Kidney epithelial cell (primary cell): ENCODE results near the gene MB. TPM values are rescaled to one million over a fixed set of nuclear protein-coding genes. Genes with fewer than 3 reads are reported as not detected.

Source experiments
- DNase-seq: peaks from one replicate; pipeline ENCODE4 v3.0.0-alpha.2; 2010; ENCODE audit warnings: low read depth
- H3K27me3 ChIP-seq: 2 replicates; pipeline ENCODE4 v1.6.0; 2011; ENCODE audit warnings: low read length; ENCODE audit not compliant: control insufficient read depth, insufficient read depth
- H3K36me3 ChIP-seq: 2 replicates; pipeline ENCODE4 v1.5.1; 2011; ENCODE audit warnings: low read length; ENCODE audit not compliant: control insufficient read depth, insufficient read depth
- H3K4me3 ChIP-seq: 2 replicates; pipeline ENCODE4 v1.5.1; 2011; ENCODE audit warnings: low read depth, mild to moderate bottlenecking, control low read depth, low read length
- total RNA-seq: library from RNA; depleted of rRNA; stranded (reverse); fragments of >200 nt; gene quantifications from 2 replicates; pipeline ENCODE4 v1.2.3, GENCODE V29; 2015
- TF ChIP-seq, protein P1 (sequence below): IDR thresholded peaks from 2 replicates; pipeline ENCODE4 v1.5.1; 2011; ENCODE audit warnings: mild to moderate bottlenecking, moderate library complexity, low read length, control low read depth, inconsistent platforms; ENCODE audit not compliant: insufficient read depth, poor library complexity, severe bottlenecking

The MB gene
- total RNA-seq, 1 donor from 2014 or later, result not detected

DNA sequence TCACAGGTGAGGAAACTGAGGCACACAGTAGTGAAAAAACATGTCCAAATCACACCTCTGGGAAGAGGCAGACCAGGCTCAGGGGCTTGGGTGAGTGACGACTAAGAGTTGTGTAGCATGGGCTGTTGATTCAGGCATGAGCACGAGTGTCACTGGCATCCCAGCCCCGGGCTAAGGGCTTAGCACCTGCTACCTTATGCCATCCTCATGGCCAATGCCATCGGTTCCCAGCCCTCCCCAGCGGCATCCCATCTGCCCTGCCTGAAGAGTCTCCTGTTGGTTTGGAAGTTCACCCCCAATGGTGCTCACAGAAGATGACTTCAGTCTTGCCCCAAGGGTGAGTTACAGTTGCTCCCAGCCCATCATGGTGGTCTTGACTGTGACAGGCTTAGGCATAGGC, 22.4 kb downstream of the MB start:
- TF ChIP-seq, protein P1, sequence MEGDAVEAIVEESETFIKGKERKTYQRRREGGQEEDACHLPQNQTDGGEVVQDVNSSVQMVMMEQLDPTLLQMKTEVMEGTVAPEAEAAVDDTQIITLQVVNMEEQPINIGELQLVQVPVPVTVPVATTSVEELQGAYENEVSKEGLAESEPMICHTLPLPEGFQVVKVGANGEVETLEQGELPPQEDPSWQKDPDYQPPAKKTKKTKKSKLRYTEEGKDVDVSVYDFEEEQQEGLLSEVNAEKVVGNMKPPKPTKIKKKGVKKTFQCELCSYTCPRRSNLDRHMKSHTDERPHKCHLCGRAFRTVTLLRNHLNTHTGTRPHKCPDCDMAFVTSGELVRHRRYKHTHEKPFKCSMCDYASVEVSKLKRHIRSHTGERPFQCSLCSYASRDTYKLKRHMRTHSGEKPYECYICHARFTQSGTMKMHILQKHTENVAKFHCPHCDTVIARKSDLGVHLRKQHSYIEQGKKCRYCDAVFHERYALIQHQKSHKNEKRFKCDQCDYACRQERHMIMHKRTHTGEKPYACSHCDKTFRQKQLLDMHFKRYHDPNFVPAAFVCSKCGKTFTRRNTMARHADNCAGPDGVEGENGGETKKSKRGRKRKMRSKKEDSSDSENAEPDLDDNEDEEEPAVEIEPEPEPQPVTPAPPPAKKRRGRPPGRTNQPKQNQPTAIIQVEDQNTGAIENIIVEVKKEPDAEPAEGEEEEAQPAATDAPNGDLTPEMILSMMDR, result no peak
- Histone ChIP-seq H3K36me3 (no peaks in the 10 kb centered on the region), H3K27me3 (peaks cover 2% of the 10 kb centered on the region), H3K4me3 (no peak overlapping the region)
- no peak for DNase-seq

GRCh38 chr22:35593891-35594470, 23.1 kb downstream of the MB start:
- no peak overlapping the region for H3K4me3 ChIP-seq
- H3K27me3 ChIP-seq, result peaks cover 2% of the 10 kb centered on the region
- DNase-seq, result no peak
- TF ChIP-seq, protein P1, result no peak
- no peaks in the 10 kb centered on the region for H3K36me3 ChIP-seq

- no peak overlapping the region for H3K4me3 ChIP-seq
- DNase-seq, result no peak
- H3K27me3 ChIP-seq, result peaks cover 2% of the 10 kb centered on the region
- H3K36me3 ChIP-seq, result no peaks in the 10 kb centered on the region
- TF ChIP-seq, protein P1, result no peak
These were observed 23.8 kb downstream of the MB start for GRCh38 chr22:35593071-35593890.

GRCh38 chr22:35592418-35592967, 24.6 kb downstream of the MB start:
- TF ChIP-seq, protein P1, result no peak
- no peak for DNase-seq
- Histone ChIP-seq H3K27me3 (peaks cover 2% of the 10 kb centered on the region), H3K4me3 (no peak overlapping the region), H3K36me3 (no peaks in the 10 kb centered on the region)

- peaks cover 2% of the 10 kb centered on the region for H3K27me3 ChIP-seq
- DNase-seq, result no peak
- TF ChIP-seq, protein P1, result no peak
- no peaks in the 10 kb centered on the region for H3K36me3 ChIP-seq
- no peak overlapping the region for H3K4me3 ChIP-seq
These were observed 25.3 kb downstream of the MB start for GRCh38 chr22:35591714-35592417.
